ENCODE measurements around the gene INSR. TPM values are rescaled to one million over a fixed set of nuclear protein-coding genes. Genes with fewer than 3 reads are reported as not detected.
"Not testable (repeated sequence)": the region's sequence is repeated elsewhere in the genome, so short reads cannot be mapped to it uniquely, and the experiment has no call there.

INSR gene
- polyA plus RNA-seq, 3 donors: 25.0 to 37.6 (median 31.3) TPM

DNA sequence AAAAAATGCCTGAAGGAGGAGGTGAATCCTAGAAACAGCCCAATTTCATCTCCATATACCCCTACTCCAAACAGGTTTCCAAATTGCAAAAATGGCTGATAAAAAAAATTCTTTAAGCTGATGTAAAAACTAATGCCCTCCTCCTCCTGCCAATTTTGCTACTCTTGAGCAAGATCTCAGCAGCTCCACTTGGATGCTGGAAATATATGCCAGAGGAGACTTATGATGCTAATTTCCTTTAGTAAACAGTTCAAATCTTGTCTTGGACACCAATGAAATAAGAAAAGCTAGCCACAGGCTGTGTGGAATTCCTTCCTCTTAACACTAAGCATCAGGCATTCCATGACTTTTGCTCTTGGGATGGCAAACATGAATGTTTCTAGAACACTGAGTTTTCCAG lies 67.5 kb downstream of the INSR start:
- DNase-seq: no peak

DNA sequence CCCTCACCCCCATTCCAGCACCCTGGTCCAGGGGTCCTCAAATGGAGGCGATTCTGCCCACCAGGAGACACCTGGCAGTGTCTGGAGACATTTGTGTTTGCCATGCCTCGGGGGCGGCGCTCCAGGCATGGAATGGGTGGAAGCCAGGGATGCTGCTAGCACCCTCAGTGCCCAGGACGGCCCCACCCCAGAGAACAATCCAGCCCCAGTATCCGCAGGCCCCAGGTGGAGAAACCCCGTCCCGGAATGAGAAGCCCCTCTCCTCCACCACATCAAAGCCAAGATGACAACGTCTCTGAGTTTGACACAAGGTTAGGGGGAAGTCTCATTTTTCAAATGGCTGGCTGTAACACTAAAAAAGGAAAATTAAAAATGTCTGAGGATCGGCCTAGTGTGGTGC lies 68.5 kb downstream of the INSR start:
- DNase-seq: no peak

GRCh38 chr19:7224995-7225394 lies 69.2 kb downstream of the INSR start:
- no peak for DNase-seq

DNA sequence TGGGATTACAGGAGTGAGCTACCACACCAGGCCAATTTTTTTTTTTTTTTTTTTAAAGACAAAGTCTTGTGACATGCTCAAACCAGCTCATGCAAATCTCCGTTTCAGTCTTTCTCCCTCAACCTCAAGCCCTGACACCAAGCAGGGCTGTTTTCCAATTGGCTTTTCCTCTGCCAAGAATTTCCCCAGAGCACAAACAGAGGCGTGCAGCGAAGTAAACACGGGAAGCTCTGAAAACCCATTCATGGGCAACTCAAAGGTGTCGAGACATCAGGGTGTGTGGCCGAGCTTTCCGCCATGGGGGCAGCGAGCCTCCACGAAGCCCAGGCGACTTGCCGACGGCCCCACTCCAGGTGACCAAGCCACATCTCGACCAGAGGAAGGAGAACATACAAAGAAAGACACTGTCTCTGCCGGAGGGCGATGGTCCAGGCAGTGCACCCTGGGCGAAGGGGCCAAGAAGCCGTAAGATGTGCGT lies 70.0 kb downstream of the INSR start:
- peak; percentile 19 for DNase-seq

GRCh38 chr19:7223429-7223828 lies 70.8 kb downstream of the INSR start:
- DNase-seq: no peak

DNA sequence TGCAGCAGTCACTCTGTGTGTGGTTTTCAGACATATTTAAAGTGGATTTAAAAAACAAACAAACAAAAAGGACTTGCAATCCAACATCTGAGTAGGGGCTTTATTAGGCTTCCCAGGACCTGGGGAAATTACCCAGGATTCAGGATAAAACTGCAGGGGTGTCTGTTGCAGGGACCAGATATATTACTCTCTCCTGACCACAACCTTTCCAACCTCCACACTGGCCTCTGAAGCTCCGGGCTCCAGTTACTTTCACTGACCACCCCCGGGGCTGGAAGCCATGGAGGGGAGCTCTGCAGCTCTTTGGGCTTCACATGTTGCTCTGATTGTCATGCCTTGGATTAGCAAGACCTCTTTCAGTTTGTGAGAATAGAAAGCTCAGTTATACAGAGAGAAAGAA lies 75.2 kb downstream of the INSR start:
- DNase-seq: no peak

GRCh38 chr19:7217861-7218260 lies 76.4 kb downstream of the INSR start:
- DNase-seq: no peak

GRCh38 chr19:7216373-7216902 lies 77.8 kb downstream of the INSR start:
- DNase-seq: no peak

GRCh38 chr19:7215176-7215575 lies 79.0 kb downstream of the INSR start:
- DNase-seq: no peak

DNA sequence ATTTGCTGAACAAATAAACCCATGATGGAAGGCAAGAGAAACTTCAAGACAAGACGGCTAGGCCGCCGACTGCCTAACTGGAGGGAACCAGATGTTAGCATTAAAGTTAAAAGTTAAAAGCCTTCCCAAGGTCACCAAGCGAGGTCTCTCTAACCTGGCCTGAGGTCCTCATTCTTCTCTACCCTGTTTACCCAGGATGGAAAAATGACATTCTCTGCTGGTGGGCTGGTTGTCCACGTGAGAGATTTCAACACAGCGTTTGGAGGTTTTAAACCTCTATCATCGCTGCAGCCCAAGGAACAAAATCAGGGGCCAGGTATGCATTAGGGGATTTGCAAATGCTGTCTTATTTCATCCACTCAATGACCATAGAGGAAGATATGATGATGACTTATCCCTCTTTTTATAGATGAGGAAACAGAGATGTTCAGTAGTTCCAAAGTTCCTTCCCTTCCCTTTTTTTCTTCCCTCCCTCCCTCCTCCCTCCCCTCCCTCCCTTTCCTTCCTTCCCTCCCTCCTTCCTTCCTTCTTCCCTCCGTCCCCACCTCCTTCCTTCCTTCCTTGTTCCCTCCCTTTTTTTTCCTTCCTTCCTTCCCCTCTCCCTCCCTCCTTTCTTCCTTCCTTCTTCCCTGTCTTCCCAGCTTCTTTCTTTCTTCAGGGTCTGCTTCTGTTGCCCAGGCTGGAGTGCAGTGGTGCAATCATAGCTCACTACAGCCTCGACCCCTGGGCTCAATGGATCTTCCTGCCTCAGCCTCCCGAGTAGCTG lies 79.7 kb downstream of the INSR start:
- no peak for DNase-seq

GRCh38 chr19:7213628-7214323 lies 80.4 kb downstream of the INSR start:
- DNase-seq: no peak

GRCh38 chr19:7211191-7211951 lies 82.8 kb downstream of the INSR start:
- DNase-seq: peak; percentile 72

DNA sequence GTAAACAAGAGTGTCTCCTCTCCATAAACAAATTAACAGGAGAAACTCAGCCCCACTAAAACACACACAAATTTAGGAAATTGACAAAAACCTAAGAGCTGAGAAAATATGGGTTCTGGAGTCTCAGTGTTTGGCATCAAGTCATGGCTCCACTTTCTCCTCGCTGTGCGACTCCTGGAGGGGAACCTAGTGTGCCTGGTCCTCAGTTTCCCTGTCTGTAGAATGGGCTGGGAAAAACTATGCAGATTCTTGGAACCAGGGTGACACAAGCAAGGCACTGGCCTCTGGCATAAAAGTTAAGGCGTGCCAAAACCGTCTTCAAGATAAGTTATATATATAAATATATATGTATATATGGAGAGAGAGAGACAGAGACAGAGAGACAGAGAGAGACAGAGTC lies 83.9 kb downstream of the INSR start:
- DNase-seq: no peak

DNA sequence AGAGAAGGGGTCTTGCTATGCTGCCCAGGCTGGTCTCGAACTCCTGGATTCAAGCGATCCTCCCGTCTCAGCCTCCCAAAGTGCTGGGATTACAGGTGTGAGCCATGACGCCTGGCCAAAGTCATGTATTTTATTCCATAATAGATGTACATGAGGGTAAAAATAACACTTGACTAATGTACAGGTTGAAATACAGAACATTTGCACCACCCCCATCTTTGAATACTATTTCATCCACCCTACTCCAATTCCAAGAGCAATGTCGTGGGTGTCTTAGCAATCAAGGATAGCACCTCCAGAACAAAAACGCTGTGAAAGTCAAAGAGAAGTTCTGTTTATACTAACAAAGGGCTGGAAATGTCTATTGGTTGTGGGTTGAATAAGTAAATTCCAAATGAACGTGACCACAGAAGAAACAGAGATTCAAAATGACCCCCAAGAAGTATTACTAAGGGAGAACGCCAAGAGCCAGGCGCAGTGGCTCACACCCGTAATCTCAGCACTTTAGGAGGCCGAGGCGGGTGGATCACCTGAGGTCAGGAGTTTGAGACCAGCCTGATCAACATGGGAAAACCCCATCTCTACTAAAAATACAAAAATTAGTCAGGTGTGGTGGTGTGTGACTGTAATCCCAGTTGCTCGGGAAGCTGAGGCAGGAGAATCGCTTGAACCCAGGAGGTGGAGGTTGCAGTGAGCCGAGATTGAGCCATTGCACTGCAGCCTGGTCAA lies 84.5 kb downstream of the INSR start:
- not testable (repeated sequence) for DNase-seq

- DNase-seq: not testable (repeated sequence)
These were observed 85.2 kb downstream of the INSR start for GRCh38 chr19:7209036-7209435.

- DNase-seq: no peak
These were observed 90.9 kb downstream of the INSR start for GRCh38 chr19:7203332-7203731.

- no peak for DNase-seq
These were observed 91.3 kb downstream of the INSR start for GRCh38 chr19:7202888-7203287.

DNA sequence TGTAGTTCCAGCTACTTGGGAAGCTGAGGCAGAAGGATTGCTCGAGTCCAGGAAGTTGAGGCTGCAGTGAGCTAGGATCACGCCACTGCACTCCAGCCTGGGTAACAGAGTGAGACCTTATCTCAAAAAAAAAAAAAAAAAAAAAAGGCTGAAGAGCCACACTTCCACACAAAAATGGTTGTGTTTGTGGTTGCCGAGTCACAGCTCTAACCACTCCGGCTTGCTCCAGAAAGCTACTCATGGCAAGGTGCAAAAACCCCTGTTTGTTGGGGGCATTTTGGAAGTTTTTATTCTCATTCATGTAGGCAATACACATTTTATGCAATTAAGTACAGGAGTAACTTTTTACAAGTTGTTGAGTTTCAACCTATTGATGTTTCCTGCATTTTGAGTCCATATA lies 93.5 kb downstream of the INSR start:
- DNase-seq: no peak

GRCh38 chr19:7199613-7200533 lies 94.3 kb downstream of the INSR start:
- DNase-seq: no peak
